ENCODE results near the gene TIGD1.

The TIGD1 gene

DNA sequence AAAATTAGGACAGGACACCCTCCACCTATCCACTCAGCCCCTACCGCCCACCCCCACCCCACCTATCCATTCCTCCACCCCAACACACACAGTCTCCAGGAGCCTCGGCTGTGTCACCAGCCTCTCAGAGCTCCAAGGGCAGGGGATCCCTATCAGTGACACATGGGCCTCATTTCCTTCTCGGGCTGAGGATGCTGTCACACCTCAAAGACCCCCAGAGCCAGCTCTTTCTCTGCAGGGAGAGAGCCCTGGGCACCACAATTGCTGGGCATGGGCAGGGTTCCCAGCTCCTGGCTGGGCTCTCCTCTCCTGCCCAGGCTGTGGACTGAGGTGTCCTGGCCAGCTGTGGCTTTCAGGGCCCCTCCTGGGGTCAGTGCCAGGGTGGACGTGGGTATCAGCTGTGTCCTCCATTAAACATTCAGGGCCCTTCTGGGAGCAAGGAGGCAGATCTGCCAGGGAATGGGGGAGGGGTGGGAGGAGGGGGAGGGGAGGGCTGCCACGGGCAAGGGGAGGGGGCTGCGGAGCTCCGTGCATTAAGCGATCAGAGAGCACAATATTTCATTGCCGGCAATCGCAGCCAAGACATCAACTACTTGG, 48.5 kb downstream of the TIGD1 start:
- DNase-seq (ENCODE audit: low read depth): no peak

DNA sequence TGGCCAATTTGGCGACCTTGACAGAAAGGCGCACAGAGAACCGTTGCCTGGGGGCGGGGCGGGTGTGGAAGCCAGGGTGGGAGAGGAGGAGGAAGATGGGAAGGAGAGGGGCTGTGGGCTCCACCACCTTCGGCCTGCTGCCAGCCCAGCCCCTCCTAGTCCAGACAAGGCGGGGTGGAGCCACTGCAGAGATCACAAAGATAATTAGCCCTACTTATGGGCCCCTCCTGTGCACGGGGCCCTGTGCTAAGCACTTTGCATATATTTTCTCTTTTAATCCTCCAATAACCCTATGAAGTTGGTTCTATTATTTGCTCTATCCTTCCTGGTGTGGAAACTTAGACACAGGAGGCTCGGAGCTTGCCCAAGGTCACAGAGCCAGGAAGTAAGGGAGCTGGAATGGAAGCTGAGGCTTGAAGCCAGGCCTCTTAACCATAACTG, 49.0 kb downstream of the TIGD1 start:
- DNase-seq (ENCODE audit: low read depth): no peak

DNA sequence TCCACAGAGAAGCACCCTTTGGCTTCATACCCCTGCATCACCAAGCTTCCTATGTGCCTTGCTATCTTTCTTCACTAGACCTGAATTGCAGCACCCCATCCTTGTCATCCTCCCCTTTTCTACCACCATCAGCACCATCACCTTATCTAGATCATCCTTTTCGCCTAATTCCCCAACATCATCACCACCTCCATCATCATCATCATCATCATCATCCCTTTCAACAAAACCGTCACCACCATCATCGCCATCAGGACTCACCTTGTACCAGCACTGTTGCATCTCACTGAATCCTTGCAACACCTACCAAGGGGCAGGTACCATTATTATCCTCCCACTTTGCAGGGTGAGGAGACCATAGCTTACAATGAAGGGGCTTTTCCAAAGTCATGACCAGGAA, 51.9 kb downstream of the TIGD1 start:
- DNase-seq (ENCODE audit: low read depth): no peak

Data from HS-5 (cell line).